HG03442 (cell line): Measurements from ENCODE around the gene ADIRF.
"Not testable (repeated sequence)": the region's sequence is repeated elsewhere in the genome, so short reads cannot be mapped to it uniquely, and the experiment has no call there.

Experiments
- ATAC-seq: cut with Tn5 transposase; IDR thresholded peaks from one replicate; pipeline ENCODE4 v1.9.1; 2021; ENCODE audit warnings: mild to moderate bottlenecking, moderate library complexity; ENCODE audit not compliant: unreplicated experiment

The ADIRF gene

GRCh38 chr10:87019504-87019903 is 51.2 kb downstream of the ADIRF start:
- not testable (repeated sequence) for ATAC-seq

GRCh38 chr10:87020056-87020455 is 51.8 kb downstream of the ADIRF start, which contains the start of gene FAM25A:
TSS of gene FAM25A (plus strand) at chr10:87020294. CDS start at chr10:87020325, 31 bp downstream.
- not testable (repeated sequence) for ATAC-seq
